ENCODE measurements around the gene PCDHGA11.
"Not testable (repeated sequence)": the region's sequence is repeated elsewhere in the genome, so short reads cannot be mapped to it uniquely, and the experiment has no call there.

DNA sequence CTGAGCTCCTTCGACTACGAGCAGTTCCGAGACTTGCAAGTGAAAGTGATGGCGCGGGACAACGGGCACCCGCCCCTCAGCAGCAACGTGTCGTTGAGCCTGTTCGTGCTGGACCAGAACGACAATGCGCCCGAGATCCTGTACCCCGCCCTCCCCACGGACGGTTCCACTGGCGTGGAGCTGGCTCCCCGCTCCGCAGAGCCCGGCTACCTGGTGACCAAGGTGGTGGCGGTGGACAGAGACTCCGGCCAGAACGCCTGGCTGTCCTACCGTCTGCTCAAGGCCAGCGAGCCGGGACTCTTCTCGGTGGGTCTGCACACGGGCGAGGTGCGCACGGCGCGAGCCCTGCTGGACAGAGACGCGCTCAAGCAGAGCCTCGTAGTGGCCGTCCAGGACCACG, 11.5 kb downstream of the PCDHGA11 start:
- TF ChIP-seq, protein P1, sequence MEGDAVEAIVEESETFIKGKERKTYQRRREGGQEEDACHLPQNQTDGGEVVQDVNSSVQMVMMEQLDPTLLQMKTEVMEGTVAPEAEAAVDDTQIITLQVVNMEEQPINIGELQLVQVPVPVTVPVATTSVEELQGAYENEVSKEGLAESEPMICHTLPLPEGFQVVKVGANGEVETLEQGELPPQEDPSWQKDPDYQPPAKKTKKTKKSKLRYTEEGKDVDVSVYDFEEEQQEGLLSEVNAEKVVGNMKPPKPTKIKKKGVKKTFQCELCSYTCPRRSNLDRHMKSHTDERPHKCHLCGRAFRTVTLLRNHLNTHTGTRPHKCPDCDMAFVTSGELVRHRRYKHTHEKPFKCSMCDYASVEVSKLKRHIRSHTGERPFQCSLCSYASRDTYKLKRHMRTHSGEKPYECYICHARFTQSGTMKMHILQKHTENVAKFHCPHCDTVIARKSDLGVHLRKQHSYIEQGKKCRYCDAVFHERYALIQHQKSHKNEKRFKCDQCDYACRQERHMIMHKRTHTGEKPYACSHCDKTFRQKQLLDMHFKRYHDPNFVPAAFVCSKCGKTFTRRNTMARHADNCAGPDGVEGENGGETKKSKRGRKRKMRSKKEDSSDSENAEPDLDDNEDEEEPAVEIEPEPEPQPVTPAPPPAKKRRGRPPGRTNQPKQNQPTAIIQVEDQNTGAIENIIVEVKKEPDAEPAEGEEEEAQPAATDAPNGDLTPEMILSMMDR (IDR thresholded peaks at IDR 0.05; ENCODE audit: low read depth, low read length, missing input control): not testable (repeated sequence)
- not testable (repeated sequence) for TF ChIP-seq JUND (IDR thresholded peaks at IDR 0.05); GABPA (IDR thresholded peaks at IDR 0.05 in 1 of 2, conservative IDR thresholded peaks at IDR 0.05 in 1 of 2)
